HL-60 (cell line): ENCODE data around the gene OS9.

Source experiments
- DNase-seq, 2 experiments: peaks; one replicate each; pipeline ENCODE4 v3.0.0-alpha.2; 2010 to 2020; ENCODE audit warnings: low read depth in 1 of 2, low spot score in 1 of 2
- H3K27ac ChIP-seq: fragments of 250-450 bp; sonication (Bioruptor Pico); replicated peaks from 2 replicates; pipeline ENCODE4 v1.5.1; 2020; ENCODE audit warnings: mild to moderate bottlenecking, moderate library complexity
- H3K27me3 ChIP-seq: fragments of 250-450 bp; sonication (Bioruptor Pico); 2 replicates; pipeline ENCODE4 v1.5.1; 2021; ENCODE audit warnings: mild to moderate bottlenecking, moderate library complexity; ENCODE audit not compliant: insufficient read depth, poor library complexity, severe bottlenecking
- H3K4me3 ChIP-seq: replicated peaks from 2 replicates; pipeline ENCODE4 v1.5.1; 2011; ENCODE audit warnings: mild to moderate bottlenecking, control low read depth, low read length; ENCODE audit not compliant: insufficient read depth
- CTCF ChIP-seq: IDR thresholded peaks from one replicate; pipeline ENCODE4 v1.5.1; 2011; ENCODE audit warnings: low read length, control low read depth, inconsistent platforms; ENCODE audit not compliant: insufficient read depth
- GABPA ChIP-seq: IDR thresholded peaks from 2 replicates; pipeline ENCODE4 v1.6.1; 2012; ENCODE audit warnings: low read depth
- POLR2AphosphoS5 ChIP-seq: IDR thresholded peaks from 2 replicates; pipeline ENCODE4 v1.6.1; 2012; ENCODE audit warnings: low read depth
- REST ChIP-seq: IDR thresholded peaks from 2 replicates; pipeline ENCODE4 v1.6.1; 2012; ENCODE audit warnings: low read depth; ENCODE audit not compliant: insufficient replicate concordance
- SPI1 ChIP-seq: IDR thresholded peaks from 2 replicates; pipeline ENCODE4 v1.6.1; 2012; ENCODE audit warnings: low read depth, mild to moderate bottlenecking, borderline replicate concordance

The OS9 gene

GRCh38 chr12:57724003-57724935, 30.3 kb downstream of the OS9 start:
- no peak for DNase-seq
- no peaks in the 10 kb centered on the region for H3K27me3 ChIP-seq
- H3K4me3 ChIP-seq = no peak overlapping the region
- H3K27ac ChIP-seq = no peak overlapping the region
- TF ChIP-seq REST = no peak

- H3K4me3 ChIP-seq = no peak overlapping the region
- no peak for DNase-seq
- TF ChIP-seq SPI1 (peak; percentile 72), CTCF (no peak), REST (no peak)
- no peak overlapping the region for H3K27ac ChIP-seq
- H3K27me3 ChIP-seq = no peaks in the 10 kb centered on the region
Measured at GRCh38 chr12:57724936-57725740, 31.2 kb downstream of the OS9 start.

GRCh38 chr12:57725851-57726150, 31.9 kb downstream of the OS9 start:
- no peak for TF ChIP-seq POLR2AphosphoS5
- TF ChIP-seq GABPA = no peak
- TF ChIP-seq REST = no peak
- TF ChIP-seq SPI1 = no peak
- TF ChIP-seq CTCF = no peak
- DNase-seq = no peak
- Histone ChIP-seq H3K4me3 (no peak overlapping the region), H3K27ac (no peak overlapping the region), H3K27me3 (no peaks in the 10 kb centered on the region)
